Measurements from ENCODE around the gene SNORC.
A peak's percentile ranks its signal among the peaks of the same experiment; 100 is the strongest.

Gene SNORC

GRCh38 chr2:232894746-232895145 lies 24.7 kb downstream of the SNORC start:
- H4K91ac ChIP-seq (ENCODE audit: low read depth, low read length, poor library complexity) = no peak overlapping the region
- H3K4ac ChIP-seq (ENCODE audit: low read length) = no peak overlapping the region
- no peak overlapping the region for H3K4me2 ChIP-seq (ENCODE audit: insufficient read depth, low read length, poor library complexity, severe bottlenecking)
- DNase-seq (ENCODE audit: low spot score) = no peak
- no peak overlapping the region for H2BK120ac ChIP-seq (ENCODE audit: low read depth, low read length)
- H3K9me3 ChIP-seq (replicated peaks in 1 of 2; ENCODE audit: control insufficient read depth in 2 of 2, insufficient read depth in 1 of 2, low read depth in 1 of 2, low read length in 2 of 2) = no peaks in the 10 kb centered on the region
- no peaks in the 10 kb centered on the region for H3K27me3 ChIP-seq (ENCODE audit: control insufficient read depth in 3 of 3, insufficient read depth in 3 of 3, low read depth in 1 of 3, low read length in 3 of 3)
- no peak overlapping the region for H2AFZ ChIP-seq (ENCODE audit: low read length)
- no CpG with 5 or more reads among the region's 19 CpGs for WGBS, 2 donors (ENCODE audit: extremely low coverage in 2 of 2, insufficient read length in 2 of 2, insufficient replicate concordance in 1 of 2)
- H4K8ac ChIP-seq (ENCODE audit: low read depth, low read length) = no peak overlapping the region
- H2AK5ac ChIP-seq (ENCODE audit: low read depth, low read length) = no peak overlapping the region
- peak overlapping the region; percentile 87 for H2BK15ac ChIP-seq (ENCODE audit: low read length)
- H2BK5ac ChIP-seq (ENCODE audit: low read length) = no peak overlapping the region
- no peak overlapping the region for H3K14ac ChIP-seq (ENCODE audit: low read length)
- no peak overlapping the region for H2BK12ac ChIP-seq (ENCODE audit: low read length)
- peak overlapping the region; percentile 54 for H3K18ac ChIP-seq (ENCODE audit: low read length)
- H3K9ac ChIP-seq (ENCODE audit: low read depth, low read length, poor library complexity) = no peak overlapping the region
- no peak overlapping the region for H3K23ac ChIP-seq (ENCODE audit: low read depth, low read length, poor library complexity)
- H3K36me3 ChIP-seq (replicated peaks in 1 of 2; ENCODE audit: control insufficient read depth in 2 of 2, insufficient read depth in 2 of 2, low read length in 2 of 2) = no peaks in the 10 kb centered on the region
- H3K79me1 ChIP-seq (ENCODE audit: low read depth, low read length) = no peaks in the 10 kb centered on the region
- no peak overlapping the region for H3K27ac ChIP-seq (replicated peaks; ENCODE audit: low read length)
- peaks cover 6 to 10% of the 10 kb centered on the region in 2 donors for H3K4me1 ChIP-seq (ENCODE audit: control insufficient read depth in 2 of 2, insufficient read depth in 1 of 2, low read depth in 1 of 2, low read length in 2 of 2)
- no peak overlapping the region for H3K4me3 ChIP-seq (ENCODE audit: low read length in 2 of 2)

- no peak overlapping the region for H2AFZ ChIP-seq (ENCODE audit: low read length)
- H3K27me3 ChIP-seq (ENCODE audit: control insufficient read depth in 3 of 3, insufficient read depth in 3 of 3, low read depth in 1 of 3, low read length in 3 of 3) = no peaks in the 10 kb centered on the region
- DNase-seq (ENCODE audit: low spot score) = no peak
- no peak overlapping the region for H3K4me3 ChIP-seq (ENCODE audit: low read length in 2 of 2)
- H2BK12ac ChIP-seq (ENCODE audit: low read length) = no peak overlapping the region
- H3K18ac ChIP-seq (ENCODE audit: low read length) = peak overlapping the region; percentile 15
- peaks cover 6 to 8% of the 10 kb centered on the region in 2 donors for H3K4me1 ChIP-seq (ENCODE audit: control insufficient read depth in 2 of 2, insufficient read depth in 1 of 2, low read depth in 1 of 2, low read length in 2 of 2)
- no peak overlapping the region for H3K27ac ChIP-seq (replicated peaks; ENCODE audit: low read length)
- H2BK15ac ChIP-seq (ENCODE audit: low read length) = no peak overlapping the region
- H4K8ac ChIP-seq (ENCODE audit: low read depth, low read length) = no peak overlapping the region
- H3K9ac ChIP-seq (ENCODE audit: low read depth, low read length, poor library complexity) = no peak overlapping the region
- no peaks in the 10 kb centered on the region for H3K79me1 ChIP-seq (ENCODE audit: low read depth, low read length)
- H2BK120ac ChIP-seq (ENCODE audit: low read depth, low read length) = no peak overlapping the region
- H4K91ac ChIP-seq (ENCODE audit: low read depth, low read length, poor library complexity) = no peak overlapping the region
- H3K4ac ChIP-seq (ENCODE audit: low read length) = no peak overlapping the region
- H3K14ac ChIP-seq (ENCODE audit: low read length) = no peak overlapping the region
- H2BK5ac ChIP-seq (ENCODE audit: low read length) = no peak overlapping the region
- H3K4me2 ChIP-seq (ENCODE audit: insufficient read depth, low read length, poor library complexity, severe bottlenecking) = no peak overlapping the region
- H2AK5ac ChIP-seq (ENCODE audit: low read depth, low read length) = no peak overlapping the region
- no peaks in the 10 kb centered on the region for H3K36me3 ChIP-seq (replicated peaks in 1 of 2; ENCODE audit: control insufficient read depth in 2 of 2, insufficient read depth in 2 of 2, low read length in 2 of 2)
- no peak overlapping the region for H3K23ac ChIP-seq (ENCODE audit: low read depth, low read length, poor library complexity)
- peaks cover 0 to 2% of the 10 kb centered on the region in 2 donors for H3K9me3 ChIP-seq (replicated peaks in 1 of 2; ENCODE audit: control insufficient read depth in 2 of 2, insufficient read depth in 1 of 2, low read depth in 1 of 2, low read length in 2 of 2)
Measured at GRCh38 chr2:232896111-232896510, 26.0 kb downstream of the SNORC start.

GRCh38 chr2:232896720-232897597 lies 26.9 kb downstream of the SNORC start:
- Histone ChIP-seq H2BK15ac (ENCODE audit: low read length) (no peak overlapping the region), H2BK5ac (ENCODE audit: low read length) (no peak overlapping the region), H3K9me3 (replicated peaks in 1 of 2; ENCODE audit: control insufficient read depth in 2 of 2, insufficient read depth in 1 of 2, low read depth in 1 of 2, low read length in 2 of 2) (peaks cover 0 to 2% of the 10 kb centered on the region in 2 donors), H3K4me1 (ENCODE audit: control insufficient read depth in 2 of 2, insufficient read depth in 1 of 2, low read depth in 1 of 2, low read length in 2 of 2) (peaks cover 12 to 14% of the 10 kb centered on the region in 2 donors), H3K14ac (ENCODE audit: low read length) (no peak overlapping the region), H3K9ac (ENCODE audit: low read depth, low read length, poor library complexity) (no peak overlapping the region), H3K23ac (ENCODE audit: low read depth, low read length, poor library complexity) (no peak overlapping the region), H4K8ac (ENCODE audit: low read depth, low read length) (no peak overlapping the region), H3K79me1 (ENCODE audit: low read depth, low read length) (no peaks in the 10 kb centered on the region), H3K18ac (ENCODE audit: low read length) (no peak overlapping the region), H3K36me3 (replicated peaks in 1 of 2; ENCODE audit: control insufficient read depth in 2 of 2, insufficient read depth in 2 of 2, low read length in 2 of 2) (no peaks in the 10 kb centered on the region), H4K91ac (ENCODE audit: low read depth, low read length, poor library complexity) (no peak overlapping the region), H2AFZ (ENCODE audit: low read length) (no peak overlapping the region), H2BK120ac (ENCODE audit: low read depth, low read length) (no peak overlapping the region), H2BK12ac (ENCODE audit: low read length) (no peak overlapping the region), H3K4me3 (ENCODE audit: low read length in 2 of 2) (no peak overlapping the region), H2AK5ac (ENCODE audit: low read depth, low read length) (peak overlapping the region; percentile 74), H3K4me2 (ENCODE audit: insufficient read depth, low read length, poor library complexity, severe bottlenecking) (no peak overlapping the region), H3K27me3 (ENCODE audit: control insufficient read depth in 3 of 3, insufficient read depth in 3 of 3, low read depth in 1 of 3, low read length in 3 of 3) (peaks cover 0 to 3% (median 0%) of the 10 kb centered on the region in 3 experiments), H3K27ac (replicated peaks; ENCODE audit: low read length) (no peak overlapping the region), H3K4ac (ENCODE audit: low read length) (no peak overlapping the region)
- 96% methylated on average over 2 of the region's 9 CpGs; no CpG with 5 or more reads in 1 of the 2 donors for WGBS, 2 donors (ENCODE audit: extremely low coverage in 2 of 2, insufficient read length in 2 of 2, insufficient replicate concordance in 1 of 2)
- no peak for DNase-seq (ENCODE audit: low spot score)

GRCh38 chr2:232897598-232898408 lies 27.7 kb downstream of the SNORC start:
- Histone ChIP-seq H3K9me3 (replicated peaks in 1 of 2; ENCODE audit: control insufficient read depth in 2 of 2, insufficient read depth in 1 of 2, low read depth in 1 of 2, low read length in 2 of 2) (peaks cover 0 to 2% of the 10 kb centered on the region in 2 donors), H3K4me1 (ENCODE audit: control insufficient read depth in 2 of 2, insufficient read depth in 1 of 2, low read depth in 1 of 2, low read length in 2 of 2) (peaks cover 17% of the 10 kb centered on the region in 2 donors), H2AFZ (ENCODE audit: low read length) (no peak overlapping the region), H3K9ac (ENCODE audit: low read depth, low read length, poor library complexity) (no peak overlapping the region), H4K91ac (ENCODE audit: low read depth, low read length, poor library complexity) (no peak overlapping the region), H4K8ac (ENCODE audit: low read depth, low read length) (no peak overlapping the region), H2BK12ac (ENCODE audit: low read length) (no peak overlapping the region), H2AK5ac (ENCODE audit: low read depth, low read length) (peak overlapping the region; percentile 74), H3K4me3 (ENCODE audit: low read length in 2 of 2) (no peak overlapping the region), H2BK5ac (ENCODE audit: low read length) (no peak overlapping the region), H2BK120ac (ENCODE audit: low read depth, low read length) (no peak overlapping the region), H3K18ac (ENCODE audit: low read length) (no peak overlapping the region), H3K79me1 (ENCODE audit: low read depth, low read length) (no peaks in the 10 kb centered on the region), H3K27me3 (ENCODE audit: control insufficient read depth in 3 of 3, insufficient read depth in 3 of 3, low read depth in 1 of 3, low read length in 3 of 3) (peaks cover 0 to 5% (median 0%) of the 10 kb centered on the region in 3 experiments), H3K23ac (ENCODE audit: low read depth, low read length, poor library complexity) (no peak overlapping the region), H3K36me3 (replicated peaks in 1 of 2; ENCODE audit: control insufficient read depth in 2 of 2, insufficient read depth in 2 of 2, low read length in 2 of 2) (no peaks in the 10 kb centered on the region), H3K4ac (ENCODE audit: low read length) (no peak overlapping the region), H3K4me2 (ENCODE audit: insufficient read depth, low read length, poor library complexity, severe bottlenecking) (no peak overlapping the region), H3K27ac (replicated peaks; ENCODE audit: low read length) (no peak overlapping the region), H2BK15ac (ENCODE audit: low read length) (no peak overlapping the region), H3K14ac (ENCODE audit: low read length) (no peak overlapping the region)
- DNase-seq (ENCODE audit: low spot score) = no peak
- WGBS, 2 donors (ENCODE audit: extremely low coverage in 2 of 2, insufficient read length in 2 of 2, insufficient replicate concordance in 1 of 2) = no CpG with 5 or more reads among the region's 24 CpGs

All from neuronal stem cell (in vitro differentiated cells).